Measurements from ENCODE around the gene SEMA3C.

Gene SEMA3C

DNA sequence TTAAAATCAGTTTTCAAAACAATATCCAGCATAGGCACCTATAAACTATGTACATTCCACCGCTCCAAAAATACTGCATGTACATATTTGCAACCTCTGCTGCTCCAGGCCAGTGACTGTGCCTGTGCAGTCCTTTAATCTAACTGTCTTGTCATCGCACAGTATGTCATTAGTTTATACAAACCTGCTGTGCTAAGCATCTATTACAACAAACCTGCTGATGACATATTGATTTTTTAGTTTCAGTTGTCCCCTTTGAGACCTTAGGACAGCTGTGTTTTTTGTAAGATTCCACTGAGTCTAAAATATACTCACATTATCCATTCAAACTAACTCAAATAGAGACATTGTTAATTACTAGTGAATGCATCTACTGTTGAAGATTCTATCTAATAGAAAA is 33.1 kb downstream of the SEMA3C start:
- DNase-seq (ENCODE audit: low spot score) = no peak

DNA sequence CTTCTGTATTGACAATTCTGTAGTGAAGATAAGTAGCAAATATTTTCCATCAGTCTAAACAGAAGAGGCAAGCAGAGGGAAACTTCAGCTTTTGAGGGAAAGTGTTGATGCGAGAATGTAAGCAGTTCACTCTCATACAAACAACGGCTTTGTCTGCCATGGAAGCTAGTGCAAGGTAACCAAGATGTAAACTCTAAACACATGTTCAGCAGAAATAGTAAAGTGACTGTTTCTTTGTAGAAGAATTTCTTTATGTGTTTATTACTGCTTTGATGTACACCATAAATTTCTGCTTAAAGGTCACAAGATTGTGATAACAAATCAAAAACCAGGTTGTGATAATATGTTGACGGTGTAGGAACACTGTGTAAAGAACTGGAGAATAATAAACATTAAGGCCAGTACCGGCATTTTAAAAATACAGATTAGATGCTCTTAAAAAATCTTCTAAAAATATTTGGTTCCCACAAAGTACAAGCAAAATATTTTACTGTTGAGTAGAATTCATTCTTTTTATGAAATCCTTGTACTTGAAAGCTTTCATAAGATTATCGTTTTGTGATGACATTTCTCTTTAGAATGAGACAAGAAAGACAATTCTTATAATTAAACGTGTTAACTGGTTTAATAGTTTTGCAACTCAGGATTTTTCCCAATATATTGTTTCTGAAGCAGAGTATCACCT is 34.2 kb downstream of the SEMA3C start:
- no peak for DNase-seq (ENCODE audit: low spot score)

GRCh38 chr7:80883154-80884025 is 35.5 kb downstream of the SEMA3C start:
- peak; percentile 21 for DNase-seq (ENCODE audit: low spot score)

DNA sequence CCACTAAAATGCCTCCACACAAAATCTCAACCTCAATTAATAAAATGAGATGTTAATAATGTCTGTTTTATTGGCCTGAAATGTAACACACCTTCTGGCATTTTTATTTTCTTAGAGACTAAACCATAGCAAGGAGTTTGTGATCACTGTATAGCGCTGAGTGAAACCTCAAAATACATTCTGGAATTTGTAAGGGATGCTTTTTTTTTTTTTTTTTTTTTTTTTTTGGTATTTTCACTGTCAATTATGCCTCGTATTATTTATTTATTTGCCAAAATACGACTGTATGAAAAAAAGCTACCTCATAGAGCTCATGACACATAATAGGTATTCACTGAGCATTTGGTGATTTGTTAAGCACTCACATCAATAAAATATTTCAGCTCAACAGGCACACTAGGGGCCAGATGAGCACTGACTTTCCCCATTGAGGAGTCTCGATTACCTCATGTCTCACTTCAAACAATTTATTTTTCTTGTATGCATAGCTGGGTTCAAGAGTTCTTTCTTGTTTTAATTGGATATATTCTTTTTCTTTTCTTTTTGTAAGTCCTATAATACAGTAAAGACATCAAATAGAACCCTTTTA is 36.5 kb downstream of the SEMA3C start:
- DNase-seq (ENCODE audit: low spot score) = no peak

DNA sequence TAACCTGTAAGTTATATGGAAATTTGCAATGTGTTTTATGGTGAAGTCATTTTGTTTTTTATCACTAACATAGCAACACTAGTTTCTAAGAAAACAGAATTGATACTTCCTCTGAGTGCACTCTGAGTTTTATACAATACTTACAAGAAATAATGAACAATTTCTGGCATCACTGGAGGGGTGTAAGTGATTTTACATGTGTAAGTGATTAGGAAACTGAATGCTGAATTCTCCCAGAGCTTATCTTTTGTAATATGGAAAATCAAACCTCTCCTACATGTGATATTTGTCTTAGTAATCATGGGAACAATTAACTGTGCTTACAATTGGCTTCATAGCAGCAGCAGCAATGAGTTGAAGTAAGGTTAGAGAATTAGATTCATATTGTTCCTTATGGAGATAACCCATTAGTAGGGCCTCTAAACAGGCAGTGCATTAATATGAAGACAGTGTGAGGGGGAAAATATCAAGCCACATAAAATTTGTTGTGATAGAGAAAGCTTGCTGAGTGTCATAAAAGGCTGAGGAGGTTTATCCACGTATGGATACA is 37.4 kb downstream of the SEMA3C start:
- DNase-seq (ENCODE audit: low spot score) = no peak

- DNase-seq (ENCODE audit: low spot score) = no peak
Observed at GRCh38 chr7:80879849-80880248, 39.0 kb downstream of the SEMA3C start.

GRCh38 chr7:80876894-80877414 is 41.9 kb downstream of the SEMA3C start:
- DNase-seq (ENCODE audit: low spot score) = no peak

DNA sequence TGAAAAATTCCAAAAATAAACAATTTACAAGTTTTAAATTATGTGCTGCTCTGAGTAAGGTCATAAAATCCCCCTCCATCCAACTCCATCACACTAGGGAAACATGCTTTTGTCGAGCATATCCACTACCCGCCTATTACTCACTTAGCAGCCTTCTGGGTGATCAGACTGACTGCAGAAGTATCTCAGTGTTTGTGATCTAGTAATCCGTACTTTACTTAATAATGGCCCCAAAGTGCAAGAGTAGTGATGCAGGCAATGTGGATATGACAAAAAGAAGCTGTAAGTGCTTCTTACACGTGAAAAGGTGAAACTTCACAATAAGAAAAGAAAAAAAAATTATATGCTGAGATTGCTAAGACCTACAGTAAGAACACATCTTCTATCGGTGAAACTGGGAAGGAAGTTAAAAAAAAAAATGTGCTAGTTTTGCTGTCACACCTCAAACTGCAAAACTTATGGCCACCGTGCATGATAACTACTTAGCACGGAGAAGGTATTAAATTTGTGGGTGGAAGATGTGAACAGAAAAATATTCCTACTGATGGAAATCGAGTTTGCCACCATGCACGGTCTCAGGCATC is 43.2 kb downstream of the SEMA3C start:
- DNase-seq (ENCODE audit: low spot score) = no peak

DNA sequence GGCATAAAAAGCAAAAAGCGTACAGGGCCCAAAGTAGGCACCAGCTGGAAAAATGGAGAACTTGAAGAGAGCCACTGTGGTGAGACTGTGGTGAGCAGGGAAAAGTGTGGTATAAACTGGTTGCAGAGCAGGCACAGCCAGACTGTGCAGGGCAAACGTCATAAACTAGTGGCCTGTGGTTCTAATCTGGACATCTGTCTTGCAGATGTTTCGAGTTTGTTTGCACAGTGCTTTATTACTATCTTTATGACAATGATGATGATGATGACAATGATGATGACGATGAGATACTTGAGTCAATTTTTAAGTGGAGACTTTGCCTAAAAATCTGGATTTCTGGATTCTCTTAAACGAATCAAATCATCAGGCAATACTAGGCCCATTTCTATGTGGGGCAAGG is 45.7 kb downstream of the SEMA3C start:
- DNase-seq (ENCODE audit: low spot score) = no peak

- DNase-seq (ENCODE audit: low spot score) = no peak
Observed at GRCh38 chr7:80871228-80871627, 47.6 kb downstream of the SEMA3C start.

GRCh38 chr7:80870813-80871212 is 48.0 kb downstream of the SEMA3C start:
- no peak for DNase-seq (ENCODE audit: low spot score)

DNA sequence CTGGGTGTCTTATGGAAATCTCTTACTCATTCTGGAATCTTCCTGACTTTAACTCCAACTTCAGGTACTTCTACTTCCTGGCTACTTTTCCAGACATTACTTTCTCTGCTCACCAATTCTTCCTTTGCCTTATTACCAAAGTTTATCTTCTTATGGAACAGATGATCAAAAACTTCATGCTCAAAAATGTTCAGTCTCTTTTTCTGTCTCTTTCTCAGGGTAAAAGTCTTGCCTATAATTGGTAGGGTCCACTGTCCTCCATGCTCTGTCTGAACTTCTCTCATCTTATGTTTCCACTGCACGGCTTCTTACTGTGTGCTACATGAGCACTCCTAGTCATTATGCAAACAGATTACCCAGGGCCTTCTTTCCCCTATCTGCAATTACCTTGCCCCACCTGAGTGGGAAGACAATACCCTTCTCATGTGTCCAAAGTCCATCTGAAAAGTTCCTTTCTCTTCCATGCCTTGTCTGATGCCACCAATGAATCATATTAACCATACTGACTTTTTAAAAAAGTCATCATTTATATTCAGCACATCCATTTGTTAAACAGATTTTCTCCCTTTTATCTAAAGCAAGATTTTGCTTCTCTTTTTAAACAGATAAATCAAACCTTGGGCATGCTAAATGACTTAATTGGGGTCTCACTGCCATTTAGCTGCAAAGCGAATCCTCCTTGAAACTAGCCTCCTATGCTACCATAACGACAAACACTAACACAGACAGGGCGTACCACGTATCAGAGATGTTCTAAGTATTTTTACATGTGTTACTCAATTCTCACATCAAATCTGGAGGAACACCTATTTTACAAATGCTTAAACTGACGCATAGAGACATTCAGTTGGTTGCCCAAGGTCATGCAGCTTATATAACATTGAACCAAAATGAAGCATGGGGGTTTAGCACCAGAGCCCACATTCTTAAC is 48.8 kb downstream of the SEMA3C start:
- no peak for DNase-seq (ENCODE audit: low spot score)

DNA sequence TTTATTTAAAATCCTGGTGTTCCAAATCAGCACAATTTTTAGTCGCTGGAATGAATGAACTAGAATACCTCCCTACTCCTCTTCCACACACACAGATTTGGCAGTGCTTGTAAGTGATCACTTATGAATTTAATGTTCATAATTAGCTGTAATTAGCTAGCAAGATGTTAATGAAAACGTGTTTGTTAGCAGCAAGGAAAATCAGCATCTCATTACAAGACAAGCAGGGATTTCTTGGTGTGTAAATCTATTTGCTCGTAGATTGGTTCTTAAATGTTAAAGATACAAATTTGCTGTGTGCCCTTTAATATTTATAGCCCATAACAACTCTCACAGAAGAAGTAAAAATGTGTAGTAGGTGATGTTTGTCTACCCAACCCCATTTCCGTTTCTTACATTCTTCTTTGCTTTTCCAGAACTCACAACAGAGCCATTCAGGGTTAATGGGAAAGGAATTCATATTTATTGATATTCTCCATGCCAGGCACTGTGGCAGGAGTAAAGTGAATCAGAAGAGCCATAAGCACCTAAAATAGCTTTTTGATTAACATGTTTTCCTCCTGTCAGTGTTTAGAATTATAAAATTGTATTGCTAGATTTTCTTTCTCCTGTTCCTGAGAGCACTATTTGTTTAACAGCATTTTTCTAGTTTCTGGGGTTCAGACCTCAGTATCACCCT is 49.6 kb downstream of the SEMA3C start:
- DNase-seq (ENCODE audit: low spot score) = no peak

- DNase-seq (ENCODE audit: low spot score) = no peak
Observed at GRCh38 chr7:80868566-80868965, 50.3 kb downstream of the SEMA3C start.

- no peak for DNase-seq (ENCODE audit: low spot score)
Observed at GRCh38 chr7:80860554-80860953, 58.3 kb downstream of the SEMA3C start.

GRCh38 chr7:80859272-80859970 is 59.4 kb downstream of the SEMA3C start:
- no peak for DNase-seq (ENCODE audit: low spot score)

DNA sequence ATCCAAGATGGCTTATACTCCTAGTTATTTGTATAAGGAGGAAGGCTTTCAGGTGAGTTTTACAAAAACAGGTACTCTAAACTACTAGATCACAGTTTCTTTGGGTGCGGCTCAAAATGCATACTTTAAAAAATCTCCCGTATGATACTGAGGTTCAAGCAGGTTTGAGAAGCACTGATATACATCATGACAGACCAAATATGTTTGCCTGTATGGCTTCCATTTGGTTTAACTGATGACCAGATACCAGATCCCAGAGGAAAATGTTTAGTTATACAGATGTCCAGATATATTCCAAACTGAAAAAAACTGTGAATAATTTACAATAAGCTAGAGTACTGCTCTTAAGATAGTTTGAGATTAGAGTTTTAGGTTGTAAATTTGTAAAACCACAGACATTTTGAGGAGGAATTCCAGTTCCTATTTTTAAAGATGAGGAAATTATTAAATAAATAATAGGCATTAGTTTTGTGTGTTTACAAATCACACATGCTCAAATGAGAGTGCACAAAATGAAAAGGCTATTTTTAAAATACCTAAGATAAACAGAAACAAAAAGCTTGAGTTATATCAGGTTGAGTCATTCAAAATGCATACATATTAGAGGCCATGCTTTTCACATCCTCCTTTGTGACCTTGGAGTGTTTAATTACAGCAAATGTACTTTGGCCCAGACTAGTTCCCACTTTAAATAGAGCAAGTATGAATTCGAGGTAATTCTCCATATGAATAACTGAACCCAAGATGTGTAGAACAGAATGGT is 60.5 kb downstream of the SEMA3C start:
- DNase-seq (ENCODE audit: low spot score) = no peak

DNA sequence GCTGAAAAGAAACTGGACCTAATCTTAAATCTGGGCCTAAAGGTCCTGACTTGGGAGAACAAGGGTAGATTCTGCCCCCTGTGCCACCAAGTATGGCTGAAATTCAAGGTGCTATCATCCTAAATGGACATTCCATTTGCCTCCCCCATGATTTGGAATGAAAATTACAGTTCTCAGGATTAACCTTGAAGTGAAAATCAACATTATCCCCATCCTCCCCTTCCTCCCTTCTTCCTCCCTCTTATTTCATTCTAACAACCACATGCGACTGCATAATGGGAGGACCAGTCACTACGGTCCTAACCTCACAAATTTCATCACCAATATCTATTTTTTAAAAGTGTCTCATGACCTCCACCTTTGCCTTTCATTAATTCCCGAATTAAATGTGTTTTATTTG is 62.1 kb downstream of the SEMA3C start:
- DNase-seq (ENCODE audit: low spot score) = no peak

DNA sequence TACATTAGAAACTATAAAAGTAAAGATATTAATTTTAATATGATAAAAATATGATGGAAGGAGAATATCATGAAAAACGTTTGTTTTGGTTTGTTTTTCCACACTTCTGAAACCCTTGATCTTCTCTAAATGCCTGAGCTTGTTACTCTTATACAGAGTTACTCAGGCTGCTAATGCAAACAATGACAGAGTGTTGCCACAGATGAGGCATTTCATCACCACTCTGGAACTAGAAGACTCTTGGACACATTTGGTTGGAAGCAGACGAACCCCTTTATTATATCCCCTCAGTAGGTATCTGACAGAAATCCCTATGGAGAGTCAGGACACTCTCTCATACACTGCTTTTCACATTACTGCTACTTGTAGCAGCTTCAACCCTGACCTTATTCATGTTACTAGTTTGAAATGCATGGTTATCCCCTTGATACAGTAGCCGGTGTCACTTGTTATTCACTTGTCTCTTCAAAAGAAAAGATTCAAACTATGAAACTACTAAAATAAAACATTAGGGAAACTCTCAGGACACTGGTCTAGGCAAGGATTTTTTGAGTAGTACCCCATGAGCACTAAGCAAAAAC is 66.9 kb downstream of the SEMA3C start:
- no peak for DNase-seq (ENCODE audit: low spot score)
